ENCODE data around the gene UVRAG. TPM values are rescaled to one million over a fixed set of nuclear protein-coding genes. Genes with fewer than 3 reads are reported as not detected.
"Not testable (repeated sequence)": the region's sequence is repeated elsewhere in the genome, so short reads cannot be mapped to it uniquely, and the experiment has no call there.

UVRAG gene
- polyA plus RNA-seq, 4 donors = 15.0 to 21.5 (median 16.4) TPM

DNA sequence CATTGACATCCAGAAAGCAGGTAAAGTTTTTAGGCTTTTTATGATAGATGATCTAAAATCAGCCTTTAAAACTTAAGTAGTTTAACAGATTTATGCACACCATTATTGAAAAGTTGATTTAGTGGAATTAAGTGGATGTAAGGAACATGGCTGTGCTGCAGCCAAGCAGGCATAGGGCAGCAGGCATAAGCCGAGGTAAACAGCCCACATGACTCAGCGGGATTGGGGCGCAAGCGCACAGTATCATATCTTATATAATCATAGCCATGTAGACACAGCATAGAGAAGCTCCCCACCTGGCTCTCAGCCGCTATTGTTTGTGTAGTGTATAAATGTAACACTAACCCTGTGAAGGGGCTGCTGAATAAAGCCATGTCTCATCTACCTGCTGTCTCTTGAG, 233.8 kb downstream of the UVRAG start:
- DNase-seq (ENCODE audit: low read depth in 4 of 4, low spot score in 2 of 4) = no peak

DNA sequence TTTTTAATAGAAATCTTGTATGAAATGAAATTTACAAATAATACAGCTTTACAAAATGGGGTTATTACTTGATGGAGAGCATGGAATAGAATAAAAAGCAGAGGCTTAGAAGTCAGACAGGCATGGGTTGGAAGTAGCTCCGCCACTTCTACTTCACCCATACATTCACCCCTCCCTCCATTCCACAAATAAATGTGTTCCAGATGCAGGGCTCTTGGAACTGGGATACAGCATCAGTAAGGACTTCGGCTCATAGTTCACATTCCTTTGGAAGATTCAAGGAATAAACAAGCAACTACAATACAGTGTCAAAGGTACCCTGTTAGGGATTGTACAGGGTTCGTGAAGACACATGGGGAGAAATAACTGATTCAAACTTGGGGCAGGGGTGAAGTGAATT, 234.5 kb downstream of the UVRAG start:
- no peak for DNase-seq (ENCODE audit: low read depth in 4 of 4, low spot score in 2 of 4)

DNA sequence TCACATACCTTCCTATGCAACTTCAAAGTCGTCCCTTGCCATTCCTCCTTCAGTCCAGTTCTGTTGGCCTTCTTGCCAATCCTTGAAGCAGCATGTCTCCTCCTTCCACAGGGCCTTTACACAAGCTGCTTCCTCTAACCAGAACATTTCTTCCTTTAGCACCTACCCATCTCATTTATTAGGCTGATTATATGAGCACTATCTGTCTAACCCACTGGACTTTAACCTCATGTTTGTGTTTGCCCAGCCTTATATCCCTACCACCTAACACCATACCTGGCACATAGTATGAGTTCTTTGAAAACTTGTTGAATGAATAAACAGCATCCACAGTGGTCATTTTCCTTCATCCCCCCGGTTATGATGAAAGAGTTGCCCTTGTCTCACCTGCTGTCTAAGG, 236.9 kb downstream of the UVRAG start:
- DNase-seq (ENCODE audit: low read depth in 4 of 4, low spot score in 2 of 4) = no peak

DNA sequence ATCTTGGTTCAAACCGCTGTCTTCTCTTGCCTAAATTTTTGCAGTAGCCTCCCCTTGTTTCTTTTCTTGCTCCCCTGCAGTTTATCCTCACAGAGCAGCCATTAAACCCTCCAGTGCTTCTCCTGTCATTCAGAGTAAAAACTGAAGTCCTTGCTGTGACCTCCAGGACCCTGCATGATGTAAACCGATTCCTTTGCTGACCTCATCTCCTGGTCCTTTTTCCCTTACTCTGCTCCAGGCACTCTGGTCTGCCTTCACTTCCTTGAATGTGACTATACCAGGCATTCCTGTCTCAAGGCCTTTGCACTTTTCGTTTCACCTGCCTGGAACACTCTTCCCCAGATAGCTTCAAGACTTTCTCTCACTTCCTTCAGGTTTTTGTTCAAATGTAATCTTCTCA, 239.3 kb downstream of the UVRAG start:
- no peak for DNase-seq (ENCODE audit: low read depth in 4 of 4, low spot score in 2 of 4)

DNA sequence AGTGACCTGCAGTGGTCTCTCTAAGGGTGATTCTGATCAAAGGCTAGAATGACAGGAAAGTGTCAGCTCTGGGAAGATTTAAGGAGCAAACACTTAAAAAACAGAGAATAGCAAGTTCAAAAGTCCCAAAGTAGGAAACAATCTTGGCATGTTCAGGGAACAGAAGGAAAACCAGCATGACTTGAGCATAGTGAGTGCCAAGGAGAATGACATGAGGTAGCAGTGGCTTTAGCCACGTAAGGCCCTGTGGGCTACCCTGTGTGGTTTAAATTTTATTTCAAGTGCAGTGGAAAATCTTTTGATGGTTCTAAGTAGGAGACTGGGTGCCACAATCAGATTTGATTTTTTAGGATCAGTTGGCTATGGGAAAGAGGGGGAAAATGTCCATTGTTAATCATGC, 241.9 kb downstream of the UVRAG start:
- no peak for DNase-seq (ENCODE audit: low read depth in 4 of 4, low spot score in 2 of 4)

DNA sequence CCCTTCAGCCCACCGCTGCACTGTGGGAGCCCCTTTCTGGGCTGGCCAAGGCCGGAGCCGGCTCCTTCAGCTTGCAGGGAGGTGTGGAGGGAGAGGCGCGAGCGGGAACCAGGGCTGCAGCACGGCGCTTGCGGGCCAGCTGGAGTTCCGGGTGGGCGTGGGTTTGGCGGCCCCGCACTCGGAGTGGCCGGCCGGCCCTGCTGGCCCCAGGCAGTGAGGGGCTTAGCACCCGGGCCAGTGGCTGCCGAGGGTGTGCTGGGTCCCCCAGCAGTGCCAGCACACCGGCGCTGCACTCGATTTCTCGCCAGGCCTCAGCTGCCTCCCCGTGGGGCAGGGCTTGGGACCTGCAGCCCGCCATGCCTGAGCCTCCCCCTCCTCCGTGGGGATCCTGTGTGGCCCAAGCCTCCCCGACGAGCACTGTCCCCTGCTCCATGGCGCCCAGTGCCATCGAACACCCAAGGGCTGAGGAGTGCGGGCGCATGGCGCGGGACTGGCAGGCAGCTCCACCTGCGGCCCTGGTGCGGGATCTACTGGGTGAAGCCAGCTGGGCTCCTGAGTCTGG, 245.5 kb downstream of the UVRAG start:
- DNase-seq (ENCODE audit: low read depth in 4 of 4, low spot score in 2 of 4) = not testable (repeated sequence)

DNA sequence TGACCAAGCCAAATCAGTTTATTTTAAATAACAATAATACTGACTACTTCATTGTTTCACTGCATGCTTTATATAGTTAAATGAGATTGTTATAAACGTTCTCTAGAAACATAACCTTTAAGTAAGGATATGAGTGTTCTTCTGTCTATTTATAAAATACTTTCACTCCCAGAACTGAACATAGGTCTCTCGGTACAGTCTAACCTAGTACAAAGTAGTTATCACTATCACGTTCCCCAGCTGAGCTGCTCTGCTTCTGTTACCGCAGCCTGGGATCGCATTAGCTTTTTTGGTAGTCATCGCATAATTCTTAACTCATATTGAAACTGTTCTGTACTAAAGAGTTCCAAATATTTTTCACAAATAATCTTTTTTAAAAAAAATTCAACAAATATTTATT, 247.7 kb downstream of the UVRAG start:
- no peak for DNase-seq (ENCODE audit: low read depth in 4 of 4, low spot score in 2 of 4)

DNA sequence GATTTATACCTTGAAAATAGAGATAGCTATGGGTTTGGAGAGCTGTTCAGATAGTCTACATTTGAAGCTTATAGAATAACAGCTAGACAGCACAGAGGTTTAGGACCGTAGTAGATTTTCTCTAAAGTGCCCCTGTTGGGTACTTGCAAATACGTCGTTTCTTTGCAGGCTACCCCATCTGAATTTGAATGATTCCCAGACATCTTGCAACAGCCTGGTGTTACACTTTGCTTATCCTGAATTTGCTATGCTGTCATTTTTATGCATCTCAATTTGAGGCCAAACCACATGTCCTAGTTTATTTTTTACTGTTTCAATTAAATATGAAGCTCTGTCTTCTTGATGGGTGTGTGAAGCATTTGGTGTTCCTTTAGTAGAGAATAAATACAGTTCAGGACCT, 249.2 kb downstream of the UVRAG start:
- DNase-seq (ENCODE audit: low read depth in 4 of 4, low spot score in 2 of 4) = no peak

DNA sequence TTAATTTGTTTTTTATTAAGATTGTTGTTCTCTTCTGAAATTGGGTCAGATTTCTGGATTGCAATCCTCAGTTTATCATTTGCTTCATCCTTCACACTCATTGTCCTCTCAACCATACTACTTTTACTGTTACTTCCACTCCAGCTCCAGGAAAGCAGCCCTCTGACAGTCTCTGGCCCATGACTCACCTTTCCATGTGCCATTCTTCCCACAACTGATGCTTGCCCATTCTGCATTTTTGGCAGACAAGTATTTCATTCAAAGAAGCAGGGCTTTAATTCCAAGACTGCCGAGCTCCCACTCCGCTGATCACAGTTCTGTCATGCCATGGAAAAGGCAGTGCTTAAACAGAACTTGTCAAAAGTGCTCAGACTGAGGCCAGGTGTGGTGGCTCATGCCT, 252.1 kb downstream of the UVRAG start:
- DNase-seq (ENCODE audit: low read depth in 4 of 4, low spot score in 2 of 4) = no peak

DNA sequence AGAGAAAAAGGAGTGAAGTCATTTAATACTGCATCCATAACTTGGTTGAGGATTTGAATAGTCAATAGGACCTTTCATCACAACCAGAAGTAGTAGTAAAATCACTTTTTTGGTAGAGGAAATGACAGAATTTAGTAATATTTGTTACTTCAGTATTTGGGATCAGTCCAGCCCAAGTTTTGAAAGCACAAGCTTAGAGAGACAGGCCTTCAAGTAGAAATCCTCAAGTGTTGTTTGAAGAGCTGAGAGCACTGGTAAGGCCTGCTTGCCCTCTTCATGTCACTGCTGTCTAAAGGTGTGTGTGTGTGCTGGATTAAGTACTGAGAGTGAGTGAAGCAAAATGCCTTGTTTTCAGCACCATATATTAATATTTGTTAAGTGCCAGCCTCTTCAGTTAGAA, 254.0 kb downstream of the UVRAG start:
- no peak for DNase-seq (ENCODE audit: low read depth in 4 of 4, low spot score in 2 of 4)

DNA sequence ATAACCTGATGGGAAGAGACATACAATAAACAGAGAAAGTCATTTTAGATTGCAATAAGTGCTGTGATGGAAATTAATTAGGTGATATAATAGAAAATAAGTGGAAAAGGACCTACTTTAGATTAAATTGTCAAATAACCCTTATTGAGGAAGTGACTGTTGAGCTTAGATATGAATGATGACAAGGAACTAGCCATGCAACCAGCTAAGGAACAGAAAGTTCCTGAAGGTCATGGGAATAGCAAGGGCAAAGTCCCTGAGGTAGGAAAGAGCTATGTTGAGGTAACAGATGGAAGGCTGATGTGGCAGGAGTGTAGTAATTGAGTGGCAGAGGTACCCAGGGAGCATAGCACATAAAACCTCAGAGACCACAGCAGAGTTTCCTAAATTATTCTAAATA, 256.1 kb downstream of the UVRAG start:
- DNase-seq (ENCODE audit: low read depth in 4 of 4, low spot score in 2 of 4) = no peak

DNA sequence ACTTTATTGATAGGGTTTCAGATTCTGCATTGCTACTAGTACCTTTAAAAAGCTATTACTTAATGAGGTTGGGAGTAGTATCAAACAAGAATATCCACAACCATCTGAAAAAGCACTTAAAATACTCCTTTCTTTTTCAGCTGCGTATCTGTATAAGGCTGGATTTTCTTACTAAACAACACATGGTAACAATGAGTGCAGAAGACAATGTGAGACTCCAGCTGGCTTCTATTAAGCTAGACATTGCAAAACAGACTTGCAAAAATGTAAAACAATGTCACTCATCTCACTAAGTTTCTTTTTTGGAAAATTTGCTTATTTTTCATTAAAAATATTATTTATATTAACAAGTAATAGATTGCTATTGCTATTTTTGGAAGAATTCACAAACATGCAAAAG, 258.7 kb downstream of the UVRAG start:
- DNase-seq (ENCODE audit: low read depth in 4 of 4, low spot score in 2 of 4) = no peak

DNA sequence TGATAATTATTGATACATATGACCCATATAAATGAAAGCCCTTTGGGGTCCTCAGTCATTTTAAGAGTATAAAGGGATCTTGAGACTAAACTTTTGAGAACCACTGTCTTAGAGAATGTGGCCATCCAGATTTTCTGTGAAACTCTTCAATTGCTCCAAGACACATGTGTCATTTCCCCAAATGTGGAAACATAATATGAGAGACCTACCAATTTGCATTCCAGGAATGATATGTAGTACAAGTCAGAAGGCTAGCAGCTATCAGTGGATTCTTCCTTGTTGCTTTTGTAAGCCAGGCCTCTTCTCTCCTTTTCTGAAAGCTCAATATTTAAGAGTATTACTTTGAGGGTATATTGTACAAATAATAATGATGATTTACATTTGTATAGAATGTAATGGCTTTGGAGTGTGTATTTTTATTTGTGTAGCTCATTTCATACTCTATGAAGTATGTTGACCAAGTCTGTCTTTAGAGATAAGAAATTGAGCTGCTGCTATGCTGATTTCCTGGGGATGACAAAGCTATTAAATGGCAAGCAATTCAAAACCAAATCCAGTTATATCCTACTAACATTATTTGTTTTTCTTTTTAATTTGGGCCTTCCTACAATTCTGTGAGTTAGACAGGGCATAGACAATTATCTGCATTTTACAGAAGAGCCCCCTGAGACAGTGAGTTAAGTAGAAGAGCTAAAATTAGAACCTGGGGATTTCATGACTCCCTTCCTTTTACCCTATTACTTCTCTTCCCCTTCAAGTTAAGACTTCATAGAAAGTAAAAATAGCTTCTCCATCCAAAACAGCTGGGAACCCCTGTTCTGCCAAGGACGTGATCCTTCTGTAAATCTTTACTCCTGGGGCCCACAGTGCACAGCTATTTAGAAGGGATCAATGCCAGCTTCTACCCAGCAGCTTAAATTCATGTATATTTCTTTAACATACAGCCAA, 259.4 kb downstream of the UVRAG start:
- DNase-seq (ENCODE audit: low read depth in 4 of 4, low spot score in 2 of 4) = no peak

DNA sequence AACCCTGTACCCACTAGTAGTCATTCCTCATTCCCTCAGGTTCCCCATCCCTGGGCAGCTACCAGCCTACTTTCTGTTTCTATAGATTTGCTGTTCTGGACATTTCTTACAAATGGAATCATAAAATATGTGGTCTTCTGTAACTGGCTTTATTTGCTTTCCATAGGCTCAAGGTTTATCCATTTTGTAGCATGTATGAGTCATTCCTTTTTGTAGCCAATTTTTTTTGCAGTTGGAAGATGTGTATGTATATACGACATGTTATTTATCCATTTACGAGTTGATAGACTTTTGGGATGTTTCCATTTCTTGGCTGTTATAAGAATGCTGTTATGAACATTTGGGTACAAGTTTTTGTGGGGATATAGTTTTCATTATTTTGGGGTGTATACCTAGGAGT, 260.7 kb downstream of the UVRAG start:
- no peak for DNase-seq (ENCODE audit: low read depth in 4 of 4, low spot score in 2 of 4)

DNA sequence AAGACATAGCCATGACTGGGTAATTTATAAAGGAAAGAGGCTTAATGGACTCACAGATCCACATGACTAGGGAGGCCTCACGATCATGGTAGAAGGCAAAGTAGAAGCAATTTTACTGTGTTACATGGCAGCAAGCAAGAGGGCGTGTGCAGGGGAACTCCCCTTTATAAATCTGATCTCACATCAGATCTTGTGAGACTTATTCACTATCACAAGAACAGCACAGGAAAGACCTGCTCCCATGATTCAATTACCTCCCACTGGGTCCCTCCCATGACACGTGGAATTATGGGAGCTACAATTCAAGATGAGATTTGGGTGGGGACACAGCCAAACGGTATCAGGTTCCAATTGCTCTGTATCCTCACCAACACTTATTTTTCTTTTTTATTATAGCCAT, 261.2 kb downstream of the UVRAG start:
- not testable (repeated sequence) for DNase-seq (ENCODE audit: low read depth in 4 of 4, low spot score in 2 of 4)

DNA sequence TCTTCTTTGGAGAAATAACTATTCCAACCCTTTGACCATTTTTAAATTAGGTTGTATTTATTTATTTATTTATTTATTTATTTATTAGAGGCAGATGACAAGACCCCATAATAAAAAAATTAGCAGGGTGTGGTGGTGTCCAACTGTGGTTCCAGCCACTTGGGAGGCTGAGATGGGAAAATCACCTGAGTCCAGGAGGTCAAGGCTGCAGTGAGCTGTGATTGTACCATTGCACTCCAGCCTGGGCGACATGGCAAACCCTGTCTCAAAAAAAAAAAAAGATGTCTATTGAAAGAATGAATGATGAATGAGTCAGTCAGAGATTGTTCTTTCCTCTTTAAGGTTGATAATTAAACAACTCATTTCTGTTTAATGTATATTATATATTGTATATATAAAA, 261.7 kb downstream of the UVRAG start:
- DNase-seq (ENCODE audit: low read depth in 4 of 4, low spot score in 2 of 4) = no peak

DNA sequence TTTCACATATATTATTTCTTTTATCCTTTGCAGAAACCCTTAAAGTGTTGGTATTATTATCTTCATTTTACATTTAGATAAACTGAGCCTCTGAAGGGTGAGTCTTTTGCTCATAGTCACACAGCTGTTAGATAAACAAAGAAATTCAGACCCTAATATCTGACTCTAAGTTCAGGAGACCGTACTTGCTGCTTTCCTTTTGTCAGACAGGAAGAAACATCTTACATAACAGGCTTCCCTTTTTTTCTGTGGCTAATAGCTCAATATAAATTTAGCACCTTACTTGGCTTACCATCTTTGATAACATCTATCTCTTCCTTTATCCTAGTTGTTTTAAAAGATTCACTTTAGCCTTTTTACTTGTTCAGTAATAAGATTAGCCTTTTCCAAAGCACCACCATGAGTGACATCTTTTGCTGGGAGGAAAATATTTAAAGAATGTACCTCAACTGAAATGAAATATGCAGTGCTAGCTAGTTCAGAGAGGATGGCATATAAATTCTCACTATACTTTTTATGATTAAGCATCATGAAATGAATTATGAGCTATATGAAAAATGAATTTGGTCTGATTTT, 262.7 kb downstream of the UVRAG start:
- no peak for DNase-seq (ENCODE audit: low read depth in 4 of 4, low spot score in 2 of 4)

DNA sequence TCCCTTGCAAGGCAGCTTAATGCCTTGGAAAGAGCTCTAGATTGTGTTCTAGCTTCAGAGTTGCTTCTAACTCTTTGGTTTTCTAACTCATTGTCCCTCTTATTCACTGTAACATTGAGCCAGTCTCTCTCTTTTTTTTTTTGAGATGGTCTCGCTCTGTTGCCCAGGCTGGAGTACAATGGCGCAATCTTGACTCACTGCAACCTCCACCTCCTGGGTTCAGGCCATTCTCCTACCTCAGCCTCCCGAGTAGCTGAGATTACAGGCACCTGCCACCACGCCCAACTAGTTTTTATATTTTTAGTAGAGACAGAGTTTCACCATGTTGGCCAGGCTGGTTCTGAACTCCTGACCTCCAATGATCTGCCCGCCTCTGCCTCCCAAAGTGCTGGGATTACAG, 266.1 kb downstream of the UVRAG start:
- not testable (repeated sequence) for DNase-seq (ENCODE audit: low read depth in 4 of 4, low spot score in 2 of 4)

DNA sequence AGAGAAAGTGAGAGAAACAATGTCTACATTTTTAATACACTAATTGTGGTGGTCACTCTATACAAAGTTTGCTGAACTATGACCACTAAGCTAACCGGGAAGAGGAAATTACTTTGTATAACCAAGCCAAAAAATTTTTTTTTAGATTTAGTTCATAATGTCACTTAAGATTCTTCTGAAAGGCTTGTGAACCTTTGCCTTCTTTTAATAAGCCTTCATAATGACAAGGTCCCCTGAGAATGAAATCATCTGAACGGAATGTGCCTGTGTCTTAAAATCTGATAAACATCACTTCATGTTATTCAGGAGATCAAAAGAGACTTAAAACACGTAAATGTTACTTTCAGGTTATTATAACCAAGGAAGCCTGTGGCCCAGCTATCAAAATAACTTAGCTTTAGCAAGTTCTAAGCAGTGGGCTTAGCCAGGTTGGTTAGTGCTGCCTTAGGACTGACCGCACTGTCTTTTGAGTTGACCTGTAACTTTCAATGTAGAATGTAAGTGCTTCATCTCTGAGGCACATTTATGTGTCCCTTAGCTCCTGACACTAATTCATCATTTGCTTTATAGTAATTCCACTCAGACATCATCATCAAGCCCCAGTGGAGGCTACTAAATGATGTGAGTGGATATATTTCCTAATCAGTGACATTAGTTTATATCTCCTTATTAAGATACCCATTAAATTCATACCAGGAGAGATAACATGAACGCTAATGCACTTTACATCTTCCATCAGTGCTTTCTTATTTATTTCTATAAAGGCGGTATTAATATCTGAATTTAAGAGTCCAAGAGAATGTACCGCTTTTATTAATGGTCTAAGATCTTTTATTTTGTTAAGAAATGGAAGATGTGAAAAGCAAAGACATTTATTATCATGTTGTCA, 268.8 kb downstream of the UVRAG start:
- DNase-seq (ENCODE audit: low read depth in 4 of 4, low spot score in 2 of 4) = peak in 1 of 4 donors; percentile 5

DNA sequence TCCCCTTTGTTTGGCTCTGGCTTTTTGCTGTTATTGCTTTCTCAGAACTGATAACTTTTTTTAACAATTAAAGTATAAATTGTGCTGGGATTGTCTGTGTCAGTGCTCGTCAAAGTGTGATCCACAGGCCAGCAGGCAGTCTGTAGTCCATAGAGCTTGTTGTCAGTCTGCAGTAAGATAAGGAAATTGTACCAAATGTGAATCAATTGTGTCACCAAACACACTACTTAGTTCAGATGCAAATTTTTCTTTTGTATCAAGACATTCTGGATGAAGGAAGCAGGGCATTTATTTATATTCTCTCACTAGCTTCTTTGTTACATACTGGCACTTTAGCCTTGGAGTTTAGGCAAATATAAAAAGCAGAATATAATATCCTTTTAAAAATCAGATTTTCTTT, 270.3 kb downstream of the UVRAG start:
- DNase-seq (ENCODE audit: low read depth in 4 of 4, low spot score in 2 of 4) = no peak
